ENCODE measurements around the gene VTI1A.

VTI1A gene

GRCh38 chr10:112507046-112507445, 60.0 kb downstream of the VTI1A start:
- no peak overlapping the region for H3K4me3 Mint-ChIP-seq
- H3K36me3 Mint-ChIP-seq, result peaks cover 5% of the 10 kb centered on the region
- no peaks in the 10 kb centered on the region for H3K27me3 Mint-ChIP-seq
- no peak for DNase-seq
- H3K4me1 Mint-ChIP-seq, result no peaks in the 10 kb centered on the region
- CTCF ChIA-PET, result interaction anchor here (0.7 to 1.6 kb wide), 2 partner anchors 15 to 31 kb away, joined by 3 to 4 read pairs; no protein-coding TSS in a partner anchor
- no peaks in the 10 kb centered on the region for H3K9me3 Mint-ChIP-seq
- no peak overlapping the region for H3K27ac Mint-ChIP-seq

DNA sequence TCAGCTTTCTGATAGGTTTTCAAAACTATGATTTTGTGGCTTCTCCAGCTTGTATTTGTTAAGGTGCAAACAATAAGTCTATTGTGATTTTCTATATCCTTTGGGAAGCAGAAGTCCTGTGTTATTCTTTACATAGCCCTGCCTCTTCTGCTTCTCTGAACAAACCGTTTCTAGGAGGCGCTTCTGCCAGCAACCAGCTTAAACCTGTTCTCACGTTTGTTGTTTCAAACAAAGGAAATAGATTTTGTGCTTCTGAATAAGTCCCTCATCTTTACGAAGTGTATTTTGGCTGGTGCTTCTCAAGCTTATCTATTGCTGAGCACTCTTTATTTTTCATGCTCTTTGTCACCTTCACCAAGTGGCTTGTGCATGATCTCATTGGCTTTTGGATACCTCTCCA, 61.0 kb downstream of the VTI1A start:
- Mint-ChIP-seq H3K27me3 (no peaks in the 10 kb centered on the region), H3K9me3 (no peaks in the 10 kb centered on the region), H3K36me3 (peaks cover 6% of the 10 kb centered on the region), H3K4me1 (no peaks in the 10 kb centered on the region), H3K27ac (no peak overlapping the region), H3K4me3 (no peak overlapping the region)
- DNase-seq, result no peak
- CTCF ChIA-PET, result interaction anchor here (0.6 to 1.6 kb wide), 2 partner anchors 32 to 77 kb away, joined by 3 to 4 read pairs; no protein-coding TSS in a partner anchor

DNA sequence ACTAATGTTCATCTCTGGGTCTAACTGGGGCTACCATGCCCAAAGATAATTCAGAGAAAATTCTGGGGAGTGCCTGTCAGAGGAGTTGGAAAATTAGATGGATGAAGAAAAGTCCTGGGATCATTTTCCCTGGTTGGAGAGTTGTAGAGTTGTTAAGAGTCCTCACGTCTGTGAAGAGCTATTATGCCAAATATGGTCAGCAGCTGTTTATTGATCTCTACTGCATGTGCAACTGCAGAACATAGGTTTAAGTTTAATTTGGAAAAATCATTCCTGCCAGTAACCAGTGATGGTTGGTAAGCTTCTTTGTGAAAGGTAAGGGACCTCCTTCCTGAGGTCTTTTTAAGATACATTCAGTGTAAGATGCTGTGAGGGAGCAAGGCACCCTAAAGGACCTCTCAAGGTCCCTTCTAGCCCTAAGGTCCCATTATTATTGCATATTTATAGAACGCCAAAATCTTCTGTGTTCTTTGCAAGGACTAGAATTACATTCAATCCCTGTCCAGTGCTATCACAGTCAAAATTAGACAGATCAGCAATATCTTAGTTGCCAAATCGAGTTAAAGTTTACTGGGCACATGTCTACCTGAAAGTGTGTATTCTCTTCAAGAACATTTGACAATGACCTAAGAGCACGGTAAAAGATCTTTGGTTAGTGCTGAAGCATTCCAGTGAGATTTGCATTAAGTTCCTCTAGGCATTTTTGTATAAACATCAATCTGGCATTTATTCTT, 62.7 kb downstream of the VTI1A start:
- Mint-ChIP-seq H3K36me3 (peaks cover 6% of the 10 kb centered on the region), H3K9me3 (no peaks in the 10 kb centered on the region), H3K4me3 (no peak overlapping the region), H3K27me3 (no peaks in the 10 kb centered on the region), H3K27ac (no peak overlapping the region), H3K4me1 (no peaks in the 10 kb centered on the region)
- DNase-seq, result no peak
- CTCF ChIA-PET, result no interaction called here

GRCh38 chr10:112510384-112510783, 63.4 kb downstream of the VTI1A start:
- CTCF ChIA-PET, result no interaction called here
- Mint-ChIP-seq H3K4me3 (no peak overlapping the region), H3K4me1 (no peaks in the 10 kb centered on the region), H3K9me3 (no peaks in the 10 kb centered on the region), H3K36me3 (peaks cover 6% of the 10 kb centered on the region), H3K27me3 (no peaks in the 10 kb centered on the region), H3K27ac (no peak overlapping the region)
- no peak for DNase-seq

DNA sequence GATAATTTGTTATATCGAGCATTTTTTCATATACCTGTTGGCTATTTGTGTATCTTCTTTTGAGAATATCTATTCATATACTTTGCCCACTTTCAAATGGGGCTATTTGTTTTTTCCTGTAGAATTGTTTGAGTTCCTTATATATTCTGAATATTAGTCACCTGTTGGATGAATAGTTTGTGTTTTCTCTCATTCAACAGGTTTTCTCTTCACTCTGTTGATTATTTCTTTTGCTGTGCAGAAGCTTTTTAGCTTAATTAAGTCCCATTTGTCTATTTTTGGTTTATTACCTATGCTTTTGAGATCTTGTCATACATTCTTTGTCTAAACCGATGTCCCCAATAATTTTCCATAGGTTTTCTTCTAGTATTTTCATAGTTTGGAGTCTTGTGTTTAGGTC, 65.3 kb downstream of the VTI1A start:
- no peak overlapping the region for H3K27ac Mint-ChIP-seq
- CTCF ChIA-PET, result no interaction called here

GRCh38 chr10:112515126-112515525, 68.1 kb downstream of the VTI1A start:
- Mint-ChIP-seq H3K36me3 (peaks cover 6% of the 10 kb centered on the region), H3K9me3 (no peaks in the 10 kb centered on the region), H3K4me3 (no peak overlapping the region), H3K27me3 (no peaks in the 10 kb centered on the region), H3K4me1 (peaks cover 6% of the 10 kb centered on the region), H3K27ac (no peak overlapping the region)
- CTCF ChIA-PET, result no interaction called here
- no peak for DNase-seq

More for the DNA sequence above, 65.3 kb downstream of the VTI1A start:
- Mint-ChIP-seq H3K4me1 (no peaks in the 10 kb centered on the region), H3K9me3 (no peaks in the 10 kb centered on the region), H3K36me3 (peaks cover 6% of the 10 kb centered on the region), H3K4me3 (no peak overlapping the region), H3K27me3 (no peaks in the 10 kb centered on the region)
- no peak for DNase-seq

DNA sequence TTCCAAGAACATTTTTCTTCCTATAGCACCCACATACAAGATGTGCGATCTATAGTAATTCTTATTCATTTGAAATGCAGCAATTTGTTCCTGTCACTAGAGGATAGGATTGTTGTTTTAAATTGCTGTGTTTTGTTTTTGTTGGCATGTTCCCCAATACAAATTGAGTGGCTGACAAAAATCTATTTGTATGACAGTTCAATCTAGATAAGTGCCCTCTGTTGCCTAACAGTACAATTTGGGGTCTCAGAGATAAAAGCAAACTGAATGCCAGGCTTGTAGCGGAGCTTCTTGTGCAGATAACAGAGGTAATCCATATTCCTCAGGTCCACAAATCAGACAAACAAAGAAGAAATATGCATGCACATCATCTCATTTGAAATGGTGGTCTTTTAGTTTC, 68.8 kb downstream of the VTI1A start:
- peaks cover 6% of the 10 kb centered on the region for H3K4me1 Mint-ChIP-seq
- no peak for DNase-seq
- CTCF ChIA-PET, result no interaction called here
- no peaks in the 10 kb centered on the region for H3K27me3 Mint-ChIP-seq
- H3K4me3 Mint-ChIP-seq, result no peak overlapping the region
- peaks cover 6% of the 10 kb centered on the region for H3K36me3 Mint-ChIP-seq
- H3K27ac Mint-ChIP-seq, result no peak overlapping the region
- H3K9me3 Mint-ChIP-seq, result no peaks in the 10 kb centered on the region

- Mint-ChIP-seq H3K4me3 (no peak overlapping the region), H3K9me3 (no peaks in the 10 kb centered on the region), H3K27me3 (no peaks in the 10 kb centered on the region), H3K4me1 (peaks cover 6% of the 10 kb centered on the region), H3K36me3 (peaks cover 2% of the 10 kb centered on the region), H3K27ac (no peak overlapping the region)
- DNase-seq, result no peak
- CTCF ChIA-PET, result no interaction called here
Measured at GRCh38 chr10:112517451-112517862, 70.4 kb downstream of the VTI1A start.

- no peaks in the 10 kb centered on the region for H3K9me3 Mint-ChIP-seq
- H3K27ac Mint-ChIP-seq, result no peak overlapping the region
- CTCF ChIA-PET, result no interaction called here
- no peak overlapping the region for H3K4me3 Mint-ChIP-seq
- H3K36me3 Mint-ChIP-seq, result no peaks in the 10 kb centered on the region
- no peaks in the 10 kb centered on the region for H3K27me3 Mint-ChIP-seq
- H3K4me1 Mint-ChIP-seq, result peaks cover 6% of the 10 kb centered on the region
- DNase-seq, result no peak
Measured at GRCh38 chr10:112519133-112519761, 72.2 kb downstream of the VTI1A start.

DNA sequence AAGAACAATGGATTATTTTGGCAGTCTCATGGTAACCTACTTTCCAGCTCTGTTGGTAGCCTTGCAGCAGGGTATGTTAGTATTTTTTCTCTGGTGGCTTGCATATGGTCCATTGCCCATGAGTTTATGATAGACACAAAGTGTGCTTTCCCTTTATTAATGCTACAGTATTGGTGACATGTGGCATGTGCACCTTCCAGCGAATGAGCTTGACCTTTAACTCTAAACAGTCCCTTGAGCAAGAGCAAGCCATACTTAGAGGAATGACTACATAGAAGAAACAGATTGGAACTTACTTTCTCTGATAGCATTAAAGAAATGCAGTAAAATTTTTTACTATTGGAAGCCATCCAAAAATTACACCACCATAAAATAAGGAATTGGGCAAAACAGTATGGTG, 73.9 kb downstream of the VTI1A start:
- Mint-ChIP-seq H3K27me3 (no peaks in the 10 kb centered on the region), H3K9me3 (no peaks in the 10 kb centered on the region), H3K36me3 (no peaks in the 10 kb centered on the region), H3K27ac (no peak overlapping the region), H3K4me3 (no peak overlapping the region), H3K4me1 (peaks cover 6% of the 10 kb centered on the region)
- DNase-seq, result no peak
- CTCF ChIA-PET, result no interaction called here

GRCh38 chr10:112524641-112525040, 77.6 kb downstream of the VTI1A start:
- peaks cover 2% of the 10 kb centered on the region for H3K4me1 Mint-ChIP-seq
- DNase-seq, result no peak
- CTCF ChIA-PET, result no interaction called here
- H3K9me3 Mint-ChIP-seq, result no peaks in the 10 kb centered on the region
- peaks cover 3% of the 10 kb centered on the region for H3K36me3 Mint-ChIP-seq
- H3K4me3 Mint-ChIP-seq, result no peak overlapping the region
- H3K27ac Mint-ChIP-seq, result no peak overlapping the region
- no peaks in the 10 kb centered on the region for H3K27me3 Mint-ChIP-seq

DNA sequence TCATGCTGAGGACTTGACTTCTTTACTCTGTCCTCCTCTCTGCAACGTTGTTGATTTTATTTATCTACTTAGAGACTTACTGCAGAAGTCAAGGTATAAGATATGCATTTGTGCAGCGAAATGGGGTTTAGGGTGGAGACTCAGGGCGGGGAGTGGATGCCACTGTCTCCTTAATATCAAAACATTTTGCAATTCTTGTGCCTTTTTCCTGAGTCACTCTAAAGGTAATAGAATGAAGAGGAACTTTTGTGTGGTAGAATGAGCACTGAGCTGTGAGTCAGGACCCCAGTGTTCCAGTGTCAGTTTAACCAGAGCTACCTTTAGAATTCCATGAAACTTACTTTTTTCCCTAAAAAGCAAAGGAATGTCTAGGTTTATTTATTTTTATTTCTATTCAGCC, 78.2 kb downstream of the VTI1A start:
- no peaks in the 10 kb centered on the region for H3K9me3 Mint-ChIP-seq
- peaks cover 2% of the 10 kb centered on the region for H3K4me1 Mint-ChIP-seq
- CTCF ChIA-PET, result no interaction called here
- peaks cover 3% of the 10 kb centered on the region for H3K36me3 Mint-ChIP-seq
- no peak for DNase-seq
- H3K4me3 Mint-ChIP-seq, result no peak overlapping the region
- no peaks in the 10 kb centered on the region for H3K27me3 Mint-ChIP-seq
- no peak overlapping the region for H3K27ac Mint-ChIP-seq

DNA sequence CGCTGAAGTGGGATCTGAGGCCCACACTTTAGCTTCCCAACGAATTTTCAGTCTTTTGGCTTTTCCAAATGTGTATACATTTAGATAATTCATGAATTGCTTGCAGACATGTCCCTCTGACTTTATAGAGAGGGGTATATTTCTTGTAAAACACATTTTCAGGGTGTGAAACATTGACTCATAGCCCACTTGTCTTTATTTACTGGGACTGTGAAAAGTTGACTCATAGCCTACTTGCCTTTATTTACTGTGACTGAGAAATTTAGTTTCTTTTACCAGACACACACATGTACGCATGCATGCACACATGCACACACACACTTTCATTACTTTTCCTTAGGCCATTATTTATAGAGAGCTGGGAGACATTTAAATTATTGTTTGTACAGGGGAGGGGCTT, 79.1 kb downstream of the VTI1A start:
- Mint-ChIP-seq H3K9me3 (no peaks in the 10 kb centered on the region), H3K4me1 (peaks cover 9% of the 10 kb centered on the region), H3K36me3 (peaks cover 7% of the 10 kb centered on the region), H3K27ac (no peak overlapping the region), H3K27me3 (no peaks in the 10 kb centered on the region), H3K4me3 (no peak overlapping the region)
- no peak for DNase-seq
- CTCF ChIA-PET, result no interaction called here

DNA sequence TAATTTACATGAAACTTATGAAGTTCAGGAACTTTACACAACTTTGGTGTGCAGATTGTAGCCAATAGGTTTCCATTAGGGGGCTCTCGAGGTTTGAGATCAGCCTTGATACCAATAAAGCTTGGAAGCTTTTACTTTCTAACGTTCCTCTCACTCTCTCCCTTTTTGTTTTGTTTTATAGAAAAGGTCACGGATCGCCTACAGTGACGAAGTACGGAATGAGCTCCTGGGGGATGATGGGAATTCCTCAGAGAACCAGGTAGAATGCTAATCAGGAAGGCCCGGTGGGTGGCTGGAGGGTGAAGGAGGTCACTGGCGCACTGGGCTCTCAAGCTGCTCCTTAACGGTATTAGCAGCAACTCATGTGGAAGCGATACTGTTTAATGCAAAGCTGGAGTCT, 79.9 kb downstream of the VTI1A start:
- no peak for DNase-seq
- H3K4me3 Mint-ChIP-seq, result no peak overlapping the region
- H3K9me3 Mint-ChIP-seq, result no peaks in the 10 kb centered on the region
- CTCF ChIA-PET, result no interaction called here
- no peak overlapping the region for H3K27ac Mint-ChIP-seq
- H3K4me1 Mint-ChIP-seq, result peaks cover 17% of the 10 kb centered on the region
- H3K27me3 Mint-ChIP-seq, result no peaks in the 10 kb centered on the region
- H3K36me3 Mint-ChIP-seq, result peaks cover 10% of the 10 kb centered on the region

DNA sequence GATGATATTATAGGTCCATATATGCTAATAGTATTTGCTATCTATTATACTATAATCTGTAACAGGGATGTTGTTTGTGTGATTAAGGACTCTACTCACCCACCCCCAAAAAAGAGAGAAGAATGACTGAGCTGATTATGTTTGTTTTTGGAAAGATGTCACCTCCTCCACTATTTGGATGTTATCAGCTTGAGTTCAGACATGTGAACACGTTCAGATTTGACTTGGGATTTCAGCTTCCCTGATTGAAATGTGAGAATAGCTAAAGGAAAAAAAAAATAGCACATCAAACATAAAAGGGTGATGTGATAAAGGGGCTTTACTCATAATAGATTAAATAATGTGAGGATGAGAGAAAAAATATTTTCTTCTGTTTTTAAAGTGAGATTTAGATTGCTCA, 81.2 kb downstream of the VTI1A start:
- Mint-ChIP-seq H3K4me3 (no peak overlapping the region), H3K9me3 (no peaks in the 10 kb centered on the region), H3K4me1 (peaks cover 24% of the 10 kb centered on the region), H3K36me3 (peaks cover 14% of the 10 kb centered on the region), H3K27me3 (no peaks in the 10 kb centered on the region), H3K27ac (no peak overlapping the region)
- no peak for DNase-seq
- CTCF ChIA-PET, result no interaction called here
